Right lobe of liver (tissue), 4 donors: ENCODE data around the gene CNTNAP4.

Experiments
- POLR2A ChIP-seq: fragments of 450-650 bp; IDR thresholded peaks from one replicate; pipeline ENCODE4 v1.6.1; 2017; ENCODE audit warnings: antibody characterized with exemption, mild to moderate bottlenecking
- TF ChIP-seq, protein P1 (sequence below), 4 donors: fragments of 200-600 bp in 3 of 4; fragments of 450-650 bp in 1 of 4; IDR thresholded peaks; one replicate each; pipeline versions ENCODE4 v1.5.1 to v1.8.0; 2016 to 2022; ENCODE audit warnings: antibody characterized with exemption in 4 of 4, mild to moderate bottlenecking in 2 of 4
- donor health status: DM: no; HTN: no; CAD: no.
- donor health status: DM: no; HTN: no; CAD: no.
- donor health status: DM: no; HTN: yes; CAD: no.

- TF ChIP-seq, protein P1, sequence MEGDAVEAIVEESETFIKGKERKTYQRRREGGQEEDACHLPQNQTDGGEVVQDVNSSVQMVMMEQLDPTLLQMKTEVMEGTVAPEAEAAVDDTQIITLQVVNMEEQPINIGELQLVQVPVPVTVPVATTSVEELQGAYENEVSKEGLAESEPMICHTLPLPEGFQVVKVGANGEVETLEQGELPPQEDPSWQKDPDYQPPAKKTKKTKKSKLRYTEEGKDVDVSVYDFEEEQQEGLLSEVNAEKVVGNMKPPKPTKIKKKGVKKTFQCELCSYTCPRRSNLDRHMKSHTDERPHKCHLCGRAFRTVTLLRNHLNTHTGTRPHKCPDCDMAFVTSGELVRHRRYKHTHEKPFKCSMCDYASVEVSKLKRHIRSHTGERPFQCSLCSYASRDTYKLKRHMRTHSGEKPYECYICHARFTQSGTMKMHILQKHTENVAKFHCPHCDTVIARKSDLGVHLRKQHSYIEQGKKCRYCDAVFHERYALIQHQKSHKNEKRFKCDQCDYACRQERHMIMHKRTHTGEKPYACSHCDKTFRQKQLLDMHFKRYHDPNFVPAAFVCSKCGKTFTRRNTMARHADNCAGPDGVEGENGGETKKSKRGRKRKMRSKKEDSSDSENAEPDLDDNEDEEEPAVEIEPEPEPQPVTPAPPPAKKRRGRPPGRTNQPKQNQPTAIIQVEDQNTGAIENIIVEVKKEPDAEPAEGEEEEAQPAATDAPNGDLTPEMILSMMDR (IDR thresholded peaks at IDR 0.05): no peak
- TF ChIP-seq POLR2A: no peak
Observed at GRCh38 chr16:76338472-76338871, 61.3 kb downstream of the CNTNAP4 start.
